CD4-positive, alpha-beta T cell (primary cell): ENCODE results near the gene DLG1. TPM values are rescaled to one million over a fixed set of nuclear protein-coding genes. Genes with fewer than 3 reads are reported as not detected.

Experiments used
- ATAC-seq: fragments of 200-7000 bp; cut with Tn5 transposase; one replicate; pipeline ENCODE4 v1.10.0; 2022; ENCODE audit warnings: mild to moderate bottlenecking; ENCODE audit not compliant: poor library complexity
- CTCF ChIA-PET: fragments of 350-600 bp; sonication (Branson Sonifier 250); formaldehyde crosslinking; loops from one replicate; lab custom pipeline; 2021; ENCODE audit warnings: antibody characterized with exemption, inconsistent platforms; lab: Charles Lee
- POLR2A ChIA-PET: fragments of 350-600 bp; sonication (Branson Sonifier 250); formaldehyde crosslinking; loops from one replicate; lab custom pipeline; 2021; ENCODE audit warnings: antibody characterized with exemption, inconsistent platforms; lab: Charles Lee
- DNase-seq, 14 experiments: peaks; one replicate each; pipeline ENCODE4 v3.0.0-alpha.2; 2013 to 2020; ENCODE audit warnings: mixed read lengths in 2 of 14
- H3K27ac ChIP-seq, 2 donors: one replicate each; pipeline versions ENCODE4 v1.5.1 to v1.7.0; 2013; ENCODE audit warnings: low read length in 2 of 2, low read depth in 1 of 2, mild to moderate bottlenecking in 1 of 2
- H3K27me3 ChIP-seq, 2 experiments: 1 replicate in 1 of 2; 2 replicates in 1 of 2; pipeline versions ENCODE4 v1.6.1 to v1.7.0; 2013; ENCODE audit warnings: low read length in 2 of 2, control low read depth in 1 of 2, mild to moderate bottlenecking in 1 of 2, moderate library complexity in 1 of 2; ENCODE audit not compliant: insufficient read depth in 2 of 2, control insufficient read depth in 1 of 2
- H3K36me3 ChIP-seq: one replicate; pipeline ENCODE4 v1.6.1; 2013; ENCODE audit warnings: low read length, control low read depth; ENCODE audit not compliant: insufficient read depth
- H3K4me1 ChIP-seq: one replicate; pipeline ENCODE4 v1.6.1; 2013; ENCODE audit warnings: low read length, control low read depth; ENCODE audit not compliant: insufficient read depth
- H3K4me3 ChIP-seq: one replicate; pipeline ENCODE4 v1.5.1; 2013; ENCODE audit warnings: mild to moderate bottlenecking, low read length, moderate library complexity
- H3K9me3 ChIP-seq, 2 experiments: 1 replicate in 1 of 2; 2 replicates in 1 of 2; pipeline versions ENCODE4 v1.6.1 to v1.7.0; 2013; ENCODE audit warnings: low read length in 2 of 2, mild to moderate bottlenecking in 2 of 2, control low read depth in 1 of 2, moderate library complexity in 1 of 2; ENCODE audit not compliant: control insufficient read depth in 1 of 2, insufficient read depth in 1 of 2
- H3K27ac Mint-ChIP-seq: one replicate; pipeline ENCODE4 v1.8.0; 2020; ENCODE audit warnings: mixed read lengths
- H3K27me3 Mint-ChIP-seq: one replicate; pipeline ENCODE4 v1.8.0; 2021; ENCODE audit warnings: mixed read lengths
- H3K36me3 Mint-ChIP-seq: one replicate; pipeline ENCODE4 v1.8.0; 2021; ENCODE audit warnings: low read depth, mixed read lengths
- H3K4me1 Mint-ChIP-seq: one replicate; pipeline ENCODE4 v1.8.0; 2021; ENCODE audit warnings: low read depth, mixed read lengths
- H3K4me3 Mint-ChIP-seq: one replicate; pipeline ENCODE4 v1.8.0; 2020; ENCODE audit warnings: mild to moderate bottlenecking, mixed read lengths
- H3K9me3 Mint-ChIP-seq: one replicate; pipeline ENCODE4 v1.8.0; 2020; ENCODE audit warnings: mixed read lengths
- intact Hi-C, 2 experiments: fragments of 100-400 bp; cut with DNase I in 1 of 2; cut with micrococcal nuclease in 1 of 2; formaldehyde crosslinking; loops; one replicate each; pipeline versions ENCODE4 v1.15.1 to v1.9.0; 2023 to 2025; cut with DNase I, micrococcal nuclease
- total RNA-seq, 174 experiments: library from RNA in 2 of 174; stranded (reverse) in 2 of 174; gene quantifications; one replicate each; pipeline ENCODE4 v1.2.3 and lab custom pipeline; 2021 to 2026
- TF ChIP-seq, protein P1 (sequence below): fragments of 200-600 bp; IDR thresholded peaks from one replicate; pipeline ENCODE4 v1.8.0; 2022; ENCODE audit warnings: antibody characterized with exemption, mild to moderate bottlenecking

DLG1 gene
- total RNA-seq, 2 experiments from 2014 or later: 86.8 to 91.8 TPM

GRCh38 chr3:197168063-197168462, 130.3 kb downstream of the DLG1 start:
- Histone ChIP-seq H3K36me3 (no peaks in the 10 kb centered on the region), H3K4me1 (no peaks in the 10 kb centered on the region), H3K4me3 (no peak overlapping the region), H3K27ac (no peak overlapping the region), H3K27me3 (no peaks in the 10 kb centered on the region), H3K9me3 (no peaks in the 10 kb centered on the region)
- peaks cover 21% of the 10 kb centered on the region for H3K36me3 Mint-ChIP-seq
- TF ChIP-seq, protein P1, sequence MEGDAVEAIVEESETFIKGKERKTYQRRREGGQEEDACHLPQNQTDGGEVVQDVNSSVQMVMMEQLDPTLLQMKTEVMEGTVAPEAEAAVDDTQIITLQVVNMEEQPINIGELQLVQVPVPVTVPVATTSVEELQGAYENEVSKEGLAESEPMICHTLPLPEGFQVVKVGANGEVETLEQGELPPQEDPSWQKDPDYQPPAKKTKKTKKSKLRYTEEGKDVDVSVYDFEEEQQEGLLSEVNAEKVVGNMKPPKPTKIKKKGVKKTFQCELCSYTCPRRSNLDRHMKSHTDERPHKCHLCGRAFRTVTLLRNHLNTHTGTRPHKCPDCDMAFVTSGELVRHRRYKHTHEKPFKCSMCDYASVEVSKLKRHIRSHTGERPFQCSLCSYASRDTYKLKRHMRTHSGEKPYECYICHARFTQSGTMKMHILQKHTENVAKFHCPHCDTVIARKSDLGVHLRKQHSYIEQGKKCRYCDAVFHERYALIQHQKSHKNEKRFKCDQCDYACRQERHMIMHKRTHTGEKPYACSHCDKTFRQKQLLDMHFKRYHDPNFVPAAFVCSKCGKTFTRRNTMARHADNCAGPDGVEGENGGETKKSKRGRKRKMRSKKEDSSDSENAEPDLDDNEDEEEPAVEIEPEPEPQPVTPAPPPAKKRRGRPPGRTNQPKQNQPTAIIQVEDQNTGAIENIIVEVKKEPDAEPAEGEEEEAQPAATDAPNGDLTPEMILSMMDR: no peak
- DNase-seq (no peak), ATAC-seq (no peak)
- peaks cover 46% of the 10 kb centered on the region for H3K4me1 Mint-ChIP-seq
- no peak overlapping the region for H3K4me3 Mint-ChIP-seq
- no peaks in the 10 kb centered on the region for H3K27me3 Mint-ChIP-seq
- H3K9me3 Mint-ChIP-seq: peaks cover 2% of the 10 kb centered on the region
- ChIA-PET CTCF (no interaction called here), POLR2A (interaction anchor here (0.6 kb wide), 1 partner anchor 75 kb away, joined by 3 read pairs; no protein-coding TSS in a partner anchor)
- peak overlapping the region; percentile 38 for H3K27ac Mint-ChIP-seq
- intact Hi-C loops: no loop called here

DNA sequence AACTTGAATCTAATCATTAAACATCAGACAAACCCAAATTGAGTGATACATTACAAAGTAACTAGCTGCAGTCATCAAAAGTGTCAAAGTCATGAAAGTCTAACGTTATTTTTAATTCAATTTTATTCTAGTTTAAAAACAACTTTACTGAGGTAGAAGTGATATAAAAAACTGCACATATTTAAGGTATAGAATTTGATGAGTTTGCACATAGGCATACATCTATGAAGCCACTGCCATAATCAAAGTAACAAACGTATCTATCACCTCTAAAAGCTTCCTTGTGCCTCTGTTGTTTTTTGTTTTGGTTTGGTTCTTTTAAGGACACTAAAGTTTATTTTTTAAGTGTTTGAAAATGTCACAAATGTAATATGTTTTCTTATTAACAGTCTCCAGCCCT, 130.9 kb downstream of the DLG1 start:
- POLR2A ChIA-PET: interaction anchor here (0.6 kb wide), 1 partner anchor 75 kb away, joined by 3 read pairs; no protein-coding TSS in a partner anchor
- H3K4me3 ChIP-seq: no peak overlapping the region
- no peak overlapping the region for H3K27ac Mint-ChIP-seq
- H3K27me3 ChIP-seq: no peaks in the 10 kb centered on the region
- DNase-seq (no peak), ATAC-seq (no peak)
- TF ChIP-seq, protein P1: no peak
- no peak overlapping the region for H3K27ac ChIP-seq
- no peak overlapping the region for H3K4me3 Mint-ChIP-seq
- no peaks in the 10 kb centered on the region for H3K27me3 Mint-ChIP-seq
- peaks cover 26% of the 10 kb centered on the region for H3K36me3 Mint-ChIP-seq
- no peaks in the 10 kb centered on the region for H3K9me3 ChIP-seq
- CTCF ChIA-PET: no interaction called here
- H3K4me1 Mint-ChIP-seq: peaks cover 49% of the 10 kb centered on the region
- intact Hi-C loops: no loop called here
- H3K36me3 ChIP-seq: no peaks in the 10 kb centered on the region
- H3K9me3 Mint-ChIP-seq: peaks cover 3% of the 10 kb centered on the region
- H3K4me1 ChIP-seq: no peaks in the 10 kb centered on the region

GRCh38 chr3:197165890-197166289, 132.5 kb downstream of the DLG1 start:
- Histone ChIP-seq H3K9me3 (no peaks in the 10 kb centered on the region), H3K27ac (no peak overlapping the region), H3K36me3 (no peaks in the 10 kb centered on the region), H3K27me3 (no peaks in the 10 kb centered on the region), H3K4me3 (no peak overlapping the region), H3K4me1 (no peaks in the 10 kb centered on the region)
- no peak for DNase-seq
- Mint-ChIP-seq H3K4me1 (peaks cover 37% of the 10 kb centered on the region), H3K27ac (no peak overlapping the region), H3K27me3 (no peaks in the 10 kb centered on the region), H3K36me3 (peaks cover 32% of the 10 kb centered on the region), H3K4me3 (no peak overlapping the region), H3K9me3 (peaks cover 3% of the 10 kb centered on the region)
- TF ChIP-seq, protein P1: no peak
- CTCF ChIA-PET: no interaction called here
- intact Hi-C loops: no loop called here
- POLR2A ChIA-PET: no interaction called here
- no peak for ATAC-seq
